COR-L47 (cell line): ENCODE measurements around the gene TBRG4.
"Not testable (repeated sequence)": the region's sequence is repeated elsewhere in the genome, so short reads cannot be mapped to it uniquely, and the experiment has no call there.

Experiments used
- DNase-seq: peaks from one replicate; lab custom pipeline; 2025; lab: John Stamatoyannopoulos, UW

The TBRG4 gene

DNA sequence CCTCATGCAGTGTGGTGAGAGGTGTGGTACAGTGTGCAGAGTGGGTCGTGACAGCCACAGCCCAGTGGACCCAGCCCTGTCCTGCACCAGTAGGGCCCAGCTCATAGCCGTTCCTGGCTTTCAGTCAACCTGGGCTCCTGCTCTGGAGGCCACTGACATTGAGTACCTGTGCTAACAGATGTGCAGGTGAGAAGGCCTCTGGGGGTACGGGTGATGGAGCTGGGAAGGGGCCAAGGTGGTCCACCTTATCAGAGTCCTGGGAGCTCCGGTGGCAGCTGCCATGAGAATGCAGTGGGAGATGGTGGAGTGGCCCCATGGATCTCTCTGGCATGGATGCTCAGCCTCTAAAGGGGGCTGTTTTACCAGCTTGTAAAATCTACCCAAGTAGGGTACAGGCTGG, 6.1 kb upstream of the TBRG4 start:
- no peak for DNase-seq

DNA sequence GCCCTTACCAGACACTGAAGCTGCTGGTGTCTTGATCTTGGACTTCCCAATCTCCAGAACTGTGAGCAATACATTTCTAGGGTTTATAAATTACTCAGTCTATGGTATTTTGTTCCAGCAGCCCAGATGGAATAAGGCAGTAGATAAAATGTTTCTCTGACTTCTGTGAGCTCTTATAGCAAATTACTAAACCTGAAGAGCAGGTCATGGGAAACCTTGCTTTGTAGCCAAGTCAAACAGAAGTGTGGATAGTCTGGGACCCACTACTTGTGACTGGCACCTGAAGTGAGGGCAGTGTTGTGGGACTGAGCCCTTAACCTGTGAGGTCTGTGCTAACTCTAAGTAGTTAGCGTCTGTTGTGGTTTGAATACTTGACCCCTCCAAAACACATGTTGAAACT, 4.6 kb upstream of the TBRG4 start:
- no peak for DNase-seq

GRCh38 chr7:45114926-45115325, 3.4 kb upstream of the TBRG4 start:
- no peak for DNase-seq

GRCh38 chr7:45114257-45114656, 2.8 kb upstream of the TBRG4 start:
- not testable (repeated sequence) for DNase-seq

- DNase-seq, result no peak
These were observed 1.2 kb upstream of the TBRG4 start for GRCh38 chr7:45112648-45113047.

DNA sequence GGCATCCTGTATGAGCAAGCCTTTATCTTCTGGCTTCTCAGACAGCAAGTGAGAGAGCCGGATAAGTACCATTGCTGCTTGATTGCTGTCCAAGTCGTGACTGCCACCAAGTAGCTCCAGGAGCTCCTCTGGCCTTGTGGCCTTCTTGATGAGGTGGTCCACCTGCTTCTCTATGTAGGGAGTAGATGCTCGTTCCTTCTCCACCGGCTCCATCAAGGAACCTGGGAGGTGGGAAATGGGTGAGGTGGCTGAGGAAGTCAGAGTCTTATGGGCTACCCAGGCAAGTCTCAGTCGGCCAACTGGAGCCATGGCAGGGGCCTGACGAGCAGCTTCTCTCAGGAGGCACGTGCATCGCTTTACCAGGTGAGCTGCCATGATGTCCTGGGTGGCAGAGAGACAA, 2.6 kb downstream of the TBRG4 start:
- DNase-seq, result no peak

GRCh38 chr7:45107356-45107755, 4.1 kb downstream of the TBRG4 start:
- no peak for DNase-seq

DNA sequence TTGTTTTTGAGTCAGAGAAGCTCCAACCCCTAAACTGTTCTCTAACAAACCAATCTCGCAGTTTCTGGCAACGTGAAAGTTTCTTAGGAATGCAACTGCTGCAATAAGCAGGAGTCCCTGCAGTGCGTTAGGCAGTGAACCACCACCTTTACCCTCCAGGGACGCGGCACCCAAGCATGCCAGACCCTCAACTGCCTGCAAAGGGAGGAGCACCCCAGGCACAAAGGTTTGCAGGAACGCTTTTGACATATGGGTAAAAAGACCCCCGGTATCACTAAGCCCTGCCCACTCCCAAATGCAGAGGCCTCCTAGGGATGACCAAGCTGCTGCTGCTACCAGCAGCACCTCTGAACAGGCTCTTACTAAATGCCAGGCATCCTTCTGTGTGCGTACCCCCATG, 4.7 kb downstream of the TBRG4 start:
- DNase-seq, result no peak

DNA sequence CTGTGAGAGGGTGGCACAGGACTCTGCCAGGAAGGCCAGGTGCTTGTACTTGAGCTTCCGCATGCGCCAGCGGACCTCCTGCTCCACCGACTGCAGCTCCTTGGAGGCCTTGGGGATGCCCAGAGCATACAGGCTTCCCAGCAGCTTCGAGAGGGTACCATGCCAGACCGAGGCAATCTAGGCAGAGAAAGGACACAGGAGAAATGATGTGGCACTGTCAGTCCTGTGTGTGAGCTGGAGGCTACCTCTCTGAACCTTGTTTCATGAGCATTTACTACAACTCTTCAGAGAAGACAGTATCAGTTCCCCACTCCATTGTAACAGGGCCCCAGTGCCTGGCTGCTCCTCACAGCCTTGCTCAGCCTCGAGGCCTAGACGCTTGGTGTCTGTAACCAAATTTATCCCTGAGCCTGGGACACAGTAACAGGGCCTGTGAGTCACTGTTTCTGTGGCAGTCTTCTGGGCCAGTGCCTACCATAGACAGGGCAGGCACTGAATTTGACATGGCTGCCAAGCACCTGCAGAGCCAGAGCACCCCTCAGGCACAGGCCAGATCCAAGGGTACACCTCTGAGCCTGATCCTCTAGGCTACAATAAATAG, 5.8 kb downstream of the TBRG4 start:
- DNase-seq, result no peak

- no peak for DNase-seq
These were observed 6.5 kb downstream of the TBRG4 start for GRCh38 chr7:45104844-45105587.

DNA sequence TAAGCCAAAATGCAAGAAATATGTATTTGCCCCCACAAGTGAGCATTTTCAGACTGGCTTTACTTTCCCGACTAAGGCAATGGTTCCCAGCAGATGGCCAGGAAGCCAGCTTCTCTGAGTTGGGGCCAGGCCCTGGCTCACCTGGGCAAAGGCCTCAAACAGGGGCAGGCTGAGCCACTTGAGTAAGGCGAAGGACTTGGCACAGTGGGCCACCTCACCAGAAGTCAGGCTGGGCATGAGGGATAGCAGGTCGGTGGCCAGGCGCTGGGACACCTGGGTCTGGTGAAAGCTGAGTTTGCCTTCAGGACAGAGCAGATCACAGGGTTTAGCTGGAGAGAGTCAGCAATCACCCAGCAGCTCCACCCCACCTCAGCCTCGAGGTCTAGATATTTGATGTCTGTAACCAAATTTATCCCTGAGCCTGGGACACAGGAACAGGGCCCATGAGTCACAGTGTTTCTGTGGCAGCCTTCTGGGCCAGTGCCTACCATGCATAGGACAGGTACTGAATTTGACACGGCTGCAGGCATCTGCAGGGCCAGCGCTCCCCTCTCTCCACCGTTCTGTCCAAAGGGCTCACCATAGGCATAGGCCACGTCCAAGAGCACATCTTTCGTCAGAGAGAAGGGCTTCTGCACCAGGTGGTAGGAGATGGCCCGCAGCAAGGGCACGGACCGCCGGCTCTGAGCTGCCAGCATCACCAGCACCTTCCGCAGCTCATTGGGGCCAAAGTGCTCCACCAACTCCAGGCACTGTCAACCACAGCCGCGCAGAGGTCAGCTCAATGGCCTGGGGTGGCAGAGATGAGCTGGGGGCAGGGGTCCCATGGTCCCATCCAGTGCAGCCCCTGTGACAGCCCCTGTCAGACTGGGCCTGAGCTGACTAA, 7.3 kb downstream of the TBRG4 start:
- DNase-seq, result no peak

DNA sequence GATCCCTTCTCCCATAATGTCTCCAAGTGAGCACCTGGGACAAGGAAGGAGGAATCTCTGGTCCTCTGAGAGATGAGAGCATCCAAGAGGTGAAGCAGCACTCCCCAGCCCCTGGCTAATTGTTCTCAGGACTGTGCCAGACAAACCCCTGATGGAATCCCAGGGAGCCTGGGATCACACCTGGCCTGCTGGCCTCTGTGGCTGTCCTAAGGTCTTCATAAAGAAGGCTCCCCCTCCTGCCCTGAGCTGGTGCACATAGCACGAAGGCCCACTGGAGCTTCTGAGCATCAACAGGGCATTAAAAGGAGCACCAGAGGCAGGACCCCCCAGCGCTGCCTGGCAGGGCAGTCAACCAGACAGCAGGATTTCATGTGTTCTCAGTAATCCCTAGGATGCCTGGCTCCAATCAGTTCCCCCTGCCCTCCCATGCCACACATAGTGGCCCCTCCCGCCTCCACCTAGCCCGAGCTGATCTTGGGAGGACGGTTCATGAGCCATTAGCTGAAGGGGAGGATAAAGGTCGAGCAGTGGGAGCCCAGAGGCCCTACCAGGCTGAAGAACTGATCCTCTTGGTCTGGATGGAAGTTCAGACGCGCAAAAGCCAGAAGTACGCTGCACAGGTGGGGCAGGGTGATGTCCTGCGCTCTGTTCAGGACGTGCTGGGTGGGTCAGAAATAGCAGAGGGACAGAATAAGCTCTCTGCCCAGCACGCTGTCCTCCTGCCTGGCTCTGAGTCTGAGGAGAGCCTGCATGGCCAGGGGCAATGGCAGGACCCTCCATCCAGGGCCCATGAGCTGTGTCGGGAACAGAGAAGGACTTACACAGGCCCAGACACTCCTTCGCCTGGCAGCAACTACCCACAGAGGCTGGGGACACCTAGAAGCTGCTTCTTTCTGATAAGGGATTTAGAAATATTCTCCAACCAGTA, 8.4 kb downstream of the TBRG4 start:
- no peak for DNase-seq

DNA sequence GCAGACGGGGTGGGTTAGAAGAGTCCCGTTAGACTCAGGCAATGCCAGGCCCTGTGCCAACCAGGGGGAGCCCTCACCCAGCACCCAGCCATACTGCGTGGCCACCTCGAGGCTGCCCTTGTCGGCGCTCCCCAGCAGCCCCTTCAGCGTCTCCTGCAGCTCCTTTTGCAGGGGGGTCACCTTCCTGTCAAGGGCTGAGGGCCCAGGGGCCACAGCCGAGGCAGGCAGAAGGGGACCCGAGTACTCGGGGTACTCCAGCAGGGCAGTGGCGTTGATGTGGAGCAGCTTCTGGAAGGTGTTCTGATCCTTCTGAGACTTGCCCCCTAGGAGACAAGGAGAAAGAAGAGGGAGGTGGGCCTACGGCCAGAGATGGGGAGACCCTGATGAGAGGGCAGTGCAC, 9.7 kb downstream of the TBRG4 start:
- no peak for DNase-seq

- DNase-seq, result no peak
These were observed 10.6 kb downstream of the TBRG4 start for GRCh38 chr7:45100761-45101480.

- no peak for DNase-seq
These were observed 11.4 kb downstream of the TBRG4 start for GRCh38 chr7:45099891-45100760.

DNA sequence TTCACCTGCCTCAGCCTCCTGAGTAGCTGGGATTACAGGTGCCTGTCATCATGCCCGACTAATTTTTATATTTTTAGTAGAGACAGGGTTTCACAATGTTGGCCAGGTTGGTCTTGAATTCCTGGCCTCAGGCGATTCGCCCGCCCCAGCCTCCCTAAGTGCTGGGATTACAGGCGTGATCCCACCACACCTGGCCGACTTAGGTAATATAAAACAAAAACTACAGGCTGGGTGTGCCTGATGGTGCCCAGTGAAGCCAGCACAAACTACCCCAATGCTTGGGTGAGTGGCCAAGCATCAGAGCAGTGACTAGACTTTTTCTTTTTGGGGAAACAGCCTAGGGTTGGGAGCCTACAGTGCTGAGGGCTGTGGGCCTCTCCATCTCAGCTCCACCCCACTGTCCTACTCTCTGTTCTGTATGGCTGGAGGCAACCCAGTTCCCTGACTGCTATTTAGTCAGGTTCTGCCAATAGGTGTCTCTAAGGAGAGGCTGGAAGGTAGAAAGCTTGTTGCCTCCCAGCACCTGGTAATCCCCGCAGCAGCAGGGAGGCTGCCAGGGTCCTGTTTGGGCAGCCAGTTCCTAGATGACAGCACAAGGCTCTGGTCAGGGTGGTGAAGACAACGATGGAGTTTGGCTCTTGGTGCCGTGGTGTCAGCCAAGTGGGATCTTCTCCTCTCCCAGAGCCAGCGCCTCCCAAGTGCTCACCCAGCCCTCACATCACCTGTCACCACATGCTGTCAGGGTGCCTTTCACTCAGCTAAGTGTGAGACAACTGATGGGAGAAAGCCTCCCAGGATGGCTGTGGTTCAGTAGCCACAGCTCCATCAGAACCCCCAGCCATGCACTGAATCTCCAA, 12.3 kb downstream of the TBRG4 start:
- no peak for DNase-seq

DNA sequence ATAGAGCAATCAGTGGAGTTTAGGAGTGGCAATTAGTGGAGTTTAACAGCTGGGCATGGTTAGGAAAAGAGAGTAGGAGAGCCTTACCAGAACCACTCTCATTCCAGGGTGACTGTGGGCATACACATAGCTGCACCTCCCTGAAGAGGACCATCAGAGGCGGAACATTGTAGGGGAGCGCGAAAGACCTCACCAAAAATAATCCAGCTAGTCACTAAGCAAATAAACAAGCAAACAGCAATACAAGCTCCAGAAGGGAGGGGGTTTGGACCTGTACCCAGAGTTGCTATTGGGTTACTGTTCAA, 18.6 kb downstream of the TBRG4 start:
- no peak for DNase-seq

- no peak for DNase-seq
These were observed 19.2 kb downstream of the TBRG4 start for GRCh38 chr7:45092100-45092930.
